Esophagus squamous epithelium (tissue), 5 donors: Measurements from ENCODE around the gene BEND5. TPM values are rescaled to one million over a fixed set of nuclear protein-coding genes. Genes with fewer than 3 reads are reported as not detected.

Experiments used
- DNase-seq: peaks from one replicate; lab custom pipeline; 2025; lab: John Stamatoyannopoulos, UW
- H3K27ac ChIP-seq, 4 donors: fragments of 200-600 bp; sonication (generic); one replicate each; pipeline ENCODE4 v1.5.1; 2016 to 2019; ENCODE audit warnings: mild to moderate bottlenecking in 1 of 4
- H3K27me3 ChIP-seq, 4 donors: fragments of 200-600 bp; sonication (generic); 1 replicate in 3 of 4; 2 replicates in 1 of 4; pipeline versions ENCODE4 v1.5.1 to v1.6.0; 2017 to 2021; ENCODE audit warnings: antibody characterized with exemption in 1 of 4
- H3K36me3 ChIP-seq, 3 donors: fragments of 200-600 bp; sonication (generic); one replicate each; pipeline ENCODE4 v1.5.1; 2016 to 2019
- H3K4me1 ChIP-seq, 3 donors: fragments of 200-600 bp; sonication (generic); one replicate each; pipeline ENCODE4 v1.5.1; 2017 to 2019
- H3K4me3 ChIP-seq, 4 donors: fragments of 200-600 bp; sonication (generic); 1 replicate in 3 of 4; 2 replicates in 1 of 4; pipeline ENCODE4 v1.5.1; 2016 to 2019; ENCODE audit warnings: mild to moderate bottlenecking in 2 of 4, moderate library complexity in 1 of 4
- H3K9me3 ChIP-seq, 3 donors: fragments of 200-600 bp; sonication (generic); one replicate each; pipeline ENCODE4 v1.5.1; 2016 to 2019
- CTCF ChIP-seq, 6 experiments: fragments of 450-650 bp in 4 of 6; fragments of 200-600 bp in 2 of 6; sonication (generic) in 2 of 6; IDR thresholded peaks; one replicate each; pipeline ENCODE4 v1.5.1; 2016 to 2019; ENCODE audit warnings: antibody characterized with exemption in 6 of 6, mild to moderate bottlenecking in 4 of 6, moderate library complexity in 4 of 6
- POLR2A ChIP-seq, 4 donors: fragments of 450-650 bp; IDR thresholded peaks; one replicate each; pipeline ENCODE4 v1.6.1; 2017; ENCODE audit warnings: antibody characterized with exemption in 4 of 4, mild to moderate bottlenecking in 4 of 4, moderate library complexity in 3 of 4
- WGBS, 2 donors: methylation state at CpG; one replicate each; pipeline ENCODE4 v1.1.5; 2018; 5-methylcytosine and 5-hydroxymethylcytosine counted together
- intact Hi-C: fragments of 100-400 bp; cut with DNase I; formaldehyde crosslinking; loops from one replicate; pipeline ENCODE4 v1.15.0; 2022
- total RNA-seq, 4 donors: library from RNA; depleted of rRNA; stranded (reverse); fragments of >200 nt; gene quantifications; one replicate each; pipeline ENCODE4 v1.1.0, GENCODE V29; 2016
- donor health status: DM: yes; HTN: yes; CAD: no.

BEND5 gene
- total RNA-seq, 4 donors from 2014 or later: 1.8 to 2.3 TPM; not detected in 2

DNA sequence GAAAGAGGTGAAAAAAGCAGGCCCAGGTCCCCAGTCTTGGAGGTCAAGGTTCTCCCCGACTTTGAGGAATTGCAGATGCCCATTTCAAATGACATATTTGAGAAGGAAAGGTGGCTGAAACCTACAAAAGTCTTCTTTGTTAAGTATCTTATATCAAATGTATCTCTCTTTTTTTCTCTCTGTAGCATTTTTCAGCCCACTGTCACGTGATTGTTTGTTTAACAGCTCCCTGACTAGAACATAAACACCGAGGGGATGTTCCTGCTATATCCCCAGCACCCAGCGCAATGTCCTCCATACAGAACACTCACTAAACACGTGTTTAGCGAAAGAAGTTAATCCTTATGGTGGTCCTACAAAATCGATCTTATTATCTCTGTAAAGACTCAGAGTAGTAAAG, 27.6 kb downstream of the BEND5 start:
- TF ChIP-seq CTCF (IDR thresholded peaks at IDR 0.05) (no peak), POLR2A (IDR thresholded peaks at IDR 0.05) (no peak)
- Histone ChIP-seq H3K4me3 (no peak overlapping the region), H3K36me3 (peaks cover 0 to 4% (median 0%) of the 10 kb centered on the region in 3 donors), H3K27ac (no peak overlapping the region), H3K9me3 (no peaks in the 10 kb centered on the region), H3K4me1 (no peaks in the 10 kb centered on the region), H3K27me3 (no peaks in the 10 kb centered on the region)
- WGBS, 2 donors: 68 to 73% methylated on average over 7 of the region's 7 CpGs
- intact Hi-C loops: no loop called here
- no peak for DNase-seq

GRCh38 chr1:48746906-48747305, 29.8 kb downstream of the BEND5 start:
- Histone ChIP-seq H3K27me3 (no peaks in the 10 kb centered on the region), H3K36me3 (peaks cover 0 to 4% (median 0%) of the 10 kb centered on the region in 3 donors), H3K27ac (no peak overlapping the region), H3K4me1 (no peaks in the 10 kb centered on the region), H3K9me3 (no peaks in the 10 kb centered on the region), H3K4me3 (no peak overlapping the region)
- intact Hi-C loops: no loop called here
- no peak for TF ChIP-seq POLR2A (IDR thresholded peaks at IDR 0.05)
- no peak for TF ChIP-seq CTCF (IDR thresholded peaks at IDR 0.05)
- no peak for DNase-seq
- 80 to 87% methylated on average over 5 of the region's 5 CpGs for WGBS, 2 donors

- intact Hi-C loops: no loop called here
- Histone ChIP-seq H3K4me1 (no peaks in the 10 kb centered on the region), H3K27me3 (no peaks in the 10 kb centered on the region), H3K27ac (no peak overlapping the region), H3K9me3 (no peaks in the 10 kb centered on the region), H3K36me3 (peaks cover 0 to 4% (median 0%) of the 10 kb centered on the region in 3 donors), H3K4me3 (no peak overlapping the region)
- WGBS, 2 donors: 61 to 87% methylated on average over 2 of the region's 2 CpGs
- no peak for DNase-seq
- TF ChIP-seq POLR2A (IDR thresholded peaks at IDR 0.05) (no peak), CTCF (IDR thresholded peaks at IDR 0.05) (no peak)
Measured at GRCh38 chr1:48744032-48744431, 32.7 kb downstream of the BEND5 start.

- no peak for TF ChIP-seq CTCF (IDR thresholded peaks at IDR 0.05)
- TF ChIP-seq POLR2A (IDR thresholded peaks at IDR 0.05): no peak
- Histone ChIP-seq H3K4me1 (no peaks in the 10 kb centered on the region), H3K27me3 (no peaks in the 10 kb centered on the region), H3K36me3 (no peaks in the 10 kb centered on the region), H3K9me3 (no peaks in the 10 kb centered on the region), H3K4me3 (no peak overlapping the region), H3K27ac (no peak overlapping the region)
- intact Hi-C loops: no loop called here
- DNase-seq: no peak
Measured at GRCh38 chr1:48743480-48743879, 33.2 kb downstream of the BEND5 start.

DNA sequence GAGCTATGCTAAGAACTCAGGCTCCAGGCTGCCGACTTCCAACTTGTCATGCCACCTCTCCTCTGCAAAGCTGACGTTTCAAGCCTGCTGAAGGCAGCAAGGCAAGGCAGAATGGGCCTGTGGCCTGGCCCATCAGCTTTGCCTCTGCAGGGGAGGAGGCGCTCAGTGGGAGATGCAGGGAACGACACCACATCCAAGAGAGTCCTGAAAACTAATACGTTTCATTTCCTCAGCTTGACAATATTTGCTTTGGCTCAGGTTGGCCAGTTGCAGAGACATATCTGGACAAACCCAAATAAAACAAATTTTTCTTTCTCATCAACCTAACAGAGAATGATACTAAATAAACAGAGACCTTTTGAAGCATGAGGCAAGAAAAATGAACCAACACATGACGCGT, 35.3 kb downstream of the BEND5 start:
- no peak overlapping the region for H3K27ac ChIP-seq
- no peaks in the 10 kb centered on the region for H3K4me1 ChIP-seq
- intact Hi-C loops: no loop called here
- WGBS, 2 donors: 68 to 85% methylated on average over 6 to 7 of the region's 7 CpGs
- TF ChIP-seq POLR2A (IDR thresholded peaks at IDR 0.05): no peak
- TF ChIP-seq CTCF (IDR thresholded peaks at IDR 0.05): no peak
- H3K9me3 ChIP-seq: no peaks in the 10 kb centered on the region
- no peak overlapping the region for H3K4me3 ChIP-seq
- DNase-seq: no peak
- H3K36me3 ChIP-seq: peaks cover 0 to under 1% (median 0%) of the 10 kb centered on the region in 3 donors
- no peaks in the 10 kb centered on the region for H3K27me3 ChIP-seq
